ENCODE measurements around the gene SMURF2.

- TF ChIP-seq CTCF (conservative IDR thresholded peaks at IDR 0.05; ENCODE audit: low read depth, low read length) (no peak), EZH2 (IDR thresholded peaks at IDR 0.05; ENCODE audit: low read length, unreplicated experiment) (no peak)
These were observed 25.9 kb upstream of the SMURF2 start for GRCh38 chr17:64687961-64688360.
